ENCODE results near the gene FKBP6.
"Not testable (repeated sequence)": the region's sequence is repeated elsewhere in the genome, so short reads cannot be mapped to it uniquely, and the experiment has no call there.

Gene FKBP6

GRCh38 chr7:73397521-73398281, 69.7 kb downstream of the FKBP6 start:
- no peak for DNase-seq

DNA sequence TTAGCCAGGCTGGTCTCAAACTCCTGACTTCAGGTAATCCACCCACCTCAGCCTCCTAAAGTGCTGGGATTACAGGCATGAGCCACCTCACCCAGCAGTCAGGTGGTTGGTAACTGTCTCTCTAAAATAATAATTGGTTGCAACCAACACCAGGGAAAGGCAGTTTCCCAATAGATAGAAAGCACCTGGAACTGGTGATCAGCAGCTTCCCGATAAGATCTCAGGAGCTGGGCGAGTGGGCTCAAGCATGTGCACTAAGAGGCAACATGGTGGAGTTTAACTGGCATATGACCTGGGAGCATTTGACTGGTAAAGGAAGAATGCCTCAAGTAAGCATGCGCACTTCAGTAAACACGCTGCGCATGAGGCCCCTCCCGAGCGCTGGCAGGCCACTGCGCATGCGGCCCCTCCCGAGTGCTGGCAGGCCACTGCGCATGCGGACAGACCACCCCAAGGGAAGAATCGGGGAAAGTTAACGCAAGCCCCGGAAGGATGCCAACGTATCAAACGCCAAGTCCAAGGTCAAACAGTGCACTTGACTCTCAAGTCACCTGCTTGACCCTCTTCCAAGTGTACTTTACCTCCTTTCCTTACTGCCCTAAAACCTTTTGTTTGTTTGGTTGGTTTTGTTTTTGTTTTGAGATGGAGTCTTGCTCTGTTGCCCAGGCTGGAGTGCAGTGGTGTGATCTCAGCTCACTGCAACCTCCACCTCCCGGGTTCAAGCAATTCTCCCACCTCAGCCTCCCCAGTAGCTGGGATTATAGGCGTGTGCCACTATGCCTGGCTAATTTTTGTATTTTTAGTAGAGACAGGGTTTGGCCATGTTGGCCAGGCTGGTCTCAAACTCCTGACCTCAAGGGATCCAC, 71.5 kb downstream of the FKBP6 start:
- DNase-seq, result peak; percentile 80

GRCh38 chr7:73404860-73405259, 76.9 kb downstream of the FKBP6 start:
- DNase-seq, result not testable (repeated sequence)
